Stimulated activated CD4-positive, alpha-beta T cell treated with anti-CD3 and anti-CD28 coated beads, Interleukin-15, amount 100 ng/mL, for 48 hours (primary cell): Measurements from ENCODE around the gene SSPN.

Source experiments
- DNase-seq, 2 donors: peaks; one replicate each; pipeline ENCODE4 v3.0.0-alpha.2; 2020; ENCODE audit warnings: low read depth in 2 of 2

Gene SSPN

DNA sequence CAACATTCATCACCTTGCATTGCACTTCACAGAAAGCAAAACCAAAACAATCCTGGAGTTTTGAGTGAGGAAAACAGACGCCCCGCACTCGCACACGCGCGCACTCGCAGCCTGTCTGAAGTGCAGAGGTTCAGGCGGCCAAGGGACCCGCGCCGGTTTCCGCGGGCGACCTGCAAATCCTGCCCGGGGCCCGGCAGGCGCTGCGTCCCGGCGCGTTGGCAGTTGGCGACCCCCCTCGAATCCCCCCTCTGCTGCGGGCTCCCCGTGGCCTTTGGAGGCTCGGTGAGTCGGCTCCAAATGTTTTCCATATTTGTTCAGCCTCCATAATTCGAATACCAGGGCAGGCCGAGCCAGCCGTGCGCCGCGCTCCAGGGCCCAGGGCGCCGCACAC, at the start of gene SSPN:
Gene SSPN (plus strand): TSS at position 324 of the 391 bp plus-strand sequence. CDS start 100 bp downstream, outside the sequence.
- no peak for DNase-seq

DNA sequence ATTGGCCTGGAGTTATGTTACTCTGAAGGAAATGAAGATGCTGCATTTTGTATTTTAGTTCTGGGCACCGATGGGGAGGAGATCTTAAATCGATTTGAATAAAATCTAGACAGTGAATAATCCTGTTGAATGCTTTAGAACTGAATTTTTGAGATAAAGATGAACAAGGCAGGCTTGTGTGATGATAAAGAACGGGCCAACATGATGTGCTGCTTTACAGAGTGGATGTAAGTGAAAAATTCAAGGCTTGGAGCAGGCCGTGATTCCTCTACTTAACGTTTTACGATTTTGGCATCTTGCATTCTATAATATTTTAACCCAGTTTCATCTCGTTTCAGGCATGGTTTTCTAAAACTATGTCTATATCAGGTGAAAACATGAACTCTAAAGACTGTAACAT, 47.1 kb upstream of the SSPN start:
- no peak for DNase-seq

GRCh38 chr12:26149968-26150500, 45.3 kb upstream of the SSPN start:
- no peak for DNase-seq

- DNase-seq = no peak
These were observed 44.5 kb upstream of the SSPN start for GRCh38 chr12:26150736-26151450.

DNA sequence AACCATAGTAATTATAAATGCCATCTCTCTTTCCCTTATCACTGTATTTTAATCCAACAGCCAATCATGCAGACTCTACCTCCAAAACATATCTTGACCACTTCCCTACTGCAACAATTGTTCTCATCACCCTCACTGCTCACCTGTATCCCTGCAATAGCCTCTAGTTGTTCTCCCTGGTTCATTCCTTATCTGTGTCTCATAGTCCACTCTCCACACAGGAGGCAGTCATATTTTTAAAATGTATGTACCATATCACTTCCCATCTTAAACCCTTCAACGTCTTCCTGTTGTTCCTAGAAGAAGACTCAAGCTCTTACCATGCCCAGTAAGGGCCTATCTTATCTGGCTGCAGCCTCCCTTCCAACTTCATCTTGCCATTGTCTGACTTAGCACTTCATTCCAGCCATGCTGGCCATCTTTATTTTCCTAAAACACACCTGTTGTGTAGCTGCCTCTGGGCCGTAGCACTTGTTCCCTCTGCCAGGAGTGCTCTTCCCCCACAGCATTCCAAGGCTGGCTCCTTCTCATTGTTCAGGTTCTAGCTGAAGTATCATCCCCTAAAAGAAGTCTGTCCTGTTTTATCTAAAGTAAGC, 42.8 kb upstream of the SSPN start:
- no peak for DNase-seq

GRCh38 chr12:26153421-26154154, 41.8 kb upstream of the SSPN start:
- no peak for DNase-seq

DNA sequence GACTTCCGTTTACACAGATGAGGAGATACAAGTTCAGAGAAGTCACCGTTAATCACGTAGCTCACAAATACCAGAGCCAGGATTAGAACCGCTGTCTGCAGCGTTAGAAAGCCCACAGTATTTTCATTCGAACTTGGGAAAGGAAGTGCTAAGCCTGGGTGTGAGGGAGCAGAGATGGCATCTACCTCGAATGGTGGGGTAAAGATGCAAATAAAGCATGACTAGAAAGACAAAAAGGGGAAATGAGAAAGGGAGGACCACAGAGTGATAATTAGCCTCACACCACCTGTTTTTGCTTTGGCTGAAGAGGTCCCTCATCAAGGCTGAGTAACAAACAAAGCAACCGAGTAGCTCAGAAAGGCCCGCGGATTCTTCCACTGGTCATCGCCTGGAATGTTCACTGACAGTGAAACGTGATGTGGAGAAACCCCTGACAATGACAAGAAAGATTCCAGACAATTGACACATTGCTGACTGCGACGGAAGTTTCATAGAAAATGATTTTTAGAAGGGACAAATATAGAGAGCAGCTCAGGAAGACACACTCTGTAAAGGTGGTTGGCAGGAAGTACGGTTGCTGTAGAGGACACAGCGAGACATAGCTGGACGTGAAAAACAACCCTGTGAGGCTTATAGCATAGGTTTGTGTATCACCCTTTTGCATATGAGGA, 39.0 kb upstream of the SSPN start:
- DNase-seq = no peak

GRCh38 chr12:26157001-26157400, 38.4 kb upstream of the SSPN start:
- DNase-seq = no peak

GRCh38 chr12:26158078-26158764, 37.2 kb upstream of the SSPN start:
- DNase-seq = no peak

DNA sequence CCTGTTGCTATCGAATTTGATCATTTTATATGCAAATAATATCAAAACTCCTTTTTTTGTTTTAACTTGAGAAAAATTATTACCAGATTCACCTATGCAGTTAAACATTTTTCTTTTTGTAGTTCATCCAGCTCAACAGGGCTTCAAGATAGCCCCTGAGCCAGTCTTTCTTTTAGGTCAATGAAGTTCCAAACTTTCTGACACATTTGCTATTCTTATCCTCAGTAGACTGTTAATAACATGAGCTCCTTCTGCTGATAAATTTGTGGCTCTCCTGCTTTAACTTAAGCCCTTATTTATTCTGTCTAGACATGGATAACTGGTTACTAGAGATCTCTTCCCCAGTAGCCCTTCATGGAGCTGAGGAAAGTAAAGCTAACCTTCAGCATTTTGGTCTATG, 33.2 kb upstream of the SSPN start:
- DNase-seq = no peak

DNA sequence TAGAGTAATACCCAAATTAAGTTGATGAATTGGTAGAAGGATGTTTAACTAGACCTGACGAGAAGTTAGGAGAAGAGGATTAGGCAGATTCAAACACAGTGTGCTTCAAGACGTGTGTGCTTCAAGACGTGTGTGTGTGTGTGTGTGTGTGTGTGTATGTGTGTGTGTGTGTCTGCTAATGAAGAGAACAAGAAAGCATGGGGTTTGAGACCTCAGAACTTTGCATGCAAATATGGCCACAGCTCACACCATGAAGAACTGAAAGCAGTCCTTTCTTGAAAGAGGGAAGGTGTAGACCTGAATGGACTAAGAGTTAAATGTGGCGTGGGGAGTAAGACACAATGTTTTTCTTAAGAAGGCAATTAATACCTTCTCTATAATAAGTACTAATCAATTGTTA, 32.5 kb upstream of the SSPN start:
- DNase-seq = no peak

DNA sequence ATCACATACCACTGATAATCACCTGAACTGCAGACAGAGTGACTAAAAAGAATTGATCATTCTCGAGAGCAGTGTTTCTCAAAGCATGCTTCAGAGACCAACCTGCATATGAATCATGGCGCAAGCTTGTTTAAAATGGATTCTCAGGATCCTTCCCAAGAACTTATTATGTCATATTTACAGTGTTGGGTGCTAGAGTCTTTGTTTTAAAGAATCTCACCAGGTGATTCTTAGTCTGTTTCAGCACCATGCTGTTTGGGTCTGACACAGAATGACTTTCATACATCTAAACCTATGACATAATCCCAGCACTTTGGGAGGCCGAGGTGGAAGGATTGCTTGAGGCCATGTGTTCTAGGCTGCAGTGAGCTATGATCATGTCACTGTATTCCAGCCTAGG, 31.3 kb upstream of the SSPN start:
- DNase-seq = no peak

DNA sequence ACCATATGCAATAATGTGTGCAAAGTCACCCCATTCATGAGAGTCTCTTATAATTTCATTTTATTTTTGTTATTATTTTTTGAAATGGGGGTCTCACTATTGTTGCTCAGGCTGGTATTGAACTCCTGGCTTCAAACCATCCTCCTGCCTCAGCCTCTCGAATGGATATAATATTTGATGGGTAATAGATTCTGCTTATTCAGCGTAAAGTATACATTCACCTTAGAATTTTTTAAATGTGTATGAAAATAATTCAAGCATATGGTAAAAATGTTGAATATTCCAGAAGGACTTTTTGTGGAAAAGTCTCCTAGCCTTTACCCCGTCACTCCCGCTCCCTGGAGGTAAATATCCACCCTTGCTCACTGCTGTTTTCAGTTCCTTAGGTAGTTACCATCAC, 23.4 kb upstream of the SSPN start:
- DNase-seq = no peak

DNA sequence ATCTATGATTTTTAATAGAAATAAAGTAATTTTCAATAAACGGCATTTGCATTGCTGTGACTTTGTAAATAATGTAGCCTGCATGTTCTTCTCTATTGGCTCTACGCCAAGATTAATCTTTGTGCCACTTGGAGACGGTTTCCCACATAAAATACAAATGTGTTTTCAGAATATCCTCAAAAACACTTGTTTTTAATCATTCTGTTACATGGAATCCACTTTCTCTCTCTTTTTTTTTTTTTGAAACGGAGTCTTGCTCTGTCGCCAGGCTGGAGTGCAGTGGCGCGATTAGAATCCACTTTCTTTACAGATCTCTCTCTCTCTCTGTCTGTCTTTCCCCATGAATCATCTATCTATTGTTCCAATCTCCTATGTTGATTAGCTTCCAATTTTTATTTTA, 22.8 kb upstream of the SSPN start:
- no peak for DNase-seq

DNA sequence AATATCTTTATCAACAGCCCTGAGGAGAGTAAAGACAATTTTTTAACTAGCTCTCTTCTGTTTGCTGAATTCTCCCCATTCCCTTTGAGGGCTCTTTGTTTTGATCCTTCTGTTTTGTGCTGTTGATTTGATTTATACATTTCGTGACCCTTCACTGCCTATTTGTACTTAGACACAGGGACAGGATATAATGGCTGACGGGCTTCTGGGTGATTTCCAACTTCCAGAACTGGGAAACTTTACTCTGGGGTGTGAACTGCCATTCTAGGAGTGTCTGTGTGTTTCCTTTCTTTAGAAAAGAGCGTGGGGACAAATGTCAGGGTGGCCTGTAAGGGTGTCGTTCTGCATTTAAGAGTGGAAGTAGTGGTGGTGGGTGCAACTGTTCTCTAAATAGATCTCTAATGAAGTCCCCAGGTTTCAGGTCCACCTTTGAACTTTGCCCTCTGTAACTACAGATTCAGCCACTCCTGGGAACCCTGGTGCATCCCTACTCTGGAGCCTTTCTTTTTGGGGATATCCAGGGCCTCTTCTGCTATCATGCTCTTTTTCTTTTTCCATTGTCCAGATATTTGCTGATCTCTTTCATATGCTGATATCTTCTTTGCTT, 22.3 kb upstream of the SSPN start:
- DNase-seq = no peak

- DNase-seq = no peak
These were observed 18.6 kb upstream of the SSPN start for GRCh38 chr12:26176725-26177124.

- DNase-seq = no peak
These were observed 18.1 kb upstream of the SSPN start for GRCh38 chr12:26177283-26177682.

DNA sequence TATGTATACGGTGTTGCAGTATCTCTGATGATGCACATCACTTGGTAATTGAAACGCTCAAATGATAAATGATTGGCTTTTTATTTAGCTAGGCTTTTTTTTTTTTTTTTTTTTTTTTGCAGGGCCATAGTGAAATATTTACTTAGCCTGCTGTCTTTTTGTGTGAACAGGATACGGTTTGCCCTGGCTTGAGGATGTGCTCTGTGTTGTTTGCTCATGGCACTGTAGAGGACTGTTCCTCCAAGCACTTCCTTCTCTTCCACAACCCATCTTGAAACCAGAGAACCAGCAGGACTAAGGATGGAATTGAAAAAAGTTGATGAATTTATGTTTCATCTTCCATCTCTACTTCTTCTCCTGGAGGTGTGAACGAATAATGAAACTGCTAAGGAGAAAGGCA, 15.5 kb upstream of the SSPN start:
- DNase-seq = no peak

DNA sequence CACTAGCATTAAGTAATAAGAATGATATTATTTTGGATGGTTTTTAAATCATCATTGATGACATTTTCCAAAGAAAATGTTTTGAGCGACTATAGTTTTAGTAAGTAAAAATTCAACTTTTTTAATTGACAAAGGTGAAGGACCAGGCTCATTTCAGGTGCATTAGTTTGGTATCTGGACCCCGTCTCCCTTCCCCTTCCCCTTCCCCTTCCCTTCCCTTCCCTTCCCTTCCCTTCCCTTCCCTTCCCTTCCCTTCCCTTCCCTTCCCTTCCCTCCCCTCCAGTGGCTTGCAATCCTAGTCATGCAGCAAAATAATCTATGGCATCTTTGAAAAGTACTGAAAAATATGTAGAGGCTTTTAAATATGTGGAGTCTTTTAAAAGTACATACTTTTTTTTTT, 13.0 kb upstream of the SSPN start:
- DNase-seq = no peak

GRCh38 chr12:26185532-26186320, 9.6 kb upstream of the SSPN start:
- DNase-seq = no peak
